CD4-positive, alpha-beta T cell treated with Interleukin-21 for 1 hour (primary cell): ENCODE measurements around the gene LBX2.

Experiments used
- DNase-seq: peaks from one replicate; pipeline ENCODE4 v3.0.0-alpha.2; 2020

The LBX2 gene, protein sequence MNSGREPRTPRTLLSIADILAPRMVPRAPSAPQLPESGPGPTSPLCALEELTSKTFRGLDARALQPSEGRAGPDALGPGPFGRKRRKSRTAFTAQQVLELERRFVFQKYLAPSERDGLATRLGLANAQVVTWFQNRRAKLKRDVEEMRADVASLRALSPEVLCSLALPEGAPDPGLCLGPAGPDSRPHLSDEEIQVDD

DNA sequence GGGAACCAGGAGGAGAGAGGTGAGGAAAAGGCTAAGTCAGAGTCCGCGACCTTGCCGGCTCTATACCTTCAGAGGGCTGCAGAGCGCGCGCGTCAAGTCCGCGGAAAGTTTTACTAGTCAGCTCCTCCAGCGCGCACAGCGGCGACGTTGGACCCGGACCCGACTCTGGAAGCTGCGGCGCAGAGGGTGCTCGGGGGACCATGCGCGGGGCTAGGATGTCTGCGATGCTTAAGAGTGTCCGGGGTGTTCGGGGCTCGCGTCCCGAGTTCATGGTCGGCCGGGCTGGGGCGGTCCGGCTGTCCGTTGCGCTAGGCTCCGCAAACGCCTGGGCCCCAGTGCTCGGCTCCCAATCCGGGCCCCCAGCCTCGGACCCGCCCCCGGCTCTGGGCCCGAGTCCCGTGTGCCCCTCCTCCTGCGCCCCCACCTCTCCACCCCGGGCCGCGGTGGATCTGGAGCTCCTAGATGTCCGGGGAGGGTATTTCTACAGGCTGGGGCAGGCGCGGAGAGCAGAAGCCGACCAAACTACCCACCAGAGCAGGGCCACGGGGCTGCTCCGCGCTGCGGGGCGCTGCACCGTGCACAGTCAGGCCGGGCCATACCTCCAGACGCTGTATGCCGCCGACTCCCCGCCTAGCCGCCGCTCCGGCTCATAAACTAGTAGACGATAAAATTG lies at the start of gene LBX2:
LBX2 (minus strand) TSS at position 337 of the 673 bp plus-strand sequence; CDS start at position 271, 66 bp downstream.
- no peak for DNase-seq

DNA sequence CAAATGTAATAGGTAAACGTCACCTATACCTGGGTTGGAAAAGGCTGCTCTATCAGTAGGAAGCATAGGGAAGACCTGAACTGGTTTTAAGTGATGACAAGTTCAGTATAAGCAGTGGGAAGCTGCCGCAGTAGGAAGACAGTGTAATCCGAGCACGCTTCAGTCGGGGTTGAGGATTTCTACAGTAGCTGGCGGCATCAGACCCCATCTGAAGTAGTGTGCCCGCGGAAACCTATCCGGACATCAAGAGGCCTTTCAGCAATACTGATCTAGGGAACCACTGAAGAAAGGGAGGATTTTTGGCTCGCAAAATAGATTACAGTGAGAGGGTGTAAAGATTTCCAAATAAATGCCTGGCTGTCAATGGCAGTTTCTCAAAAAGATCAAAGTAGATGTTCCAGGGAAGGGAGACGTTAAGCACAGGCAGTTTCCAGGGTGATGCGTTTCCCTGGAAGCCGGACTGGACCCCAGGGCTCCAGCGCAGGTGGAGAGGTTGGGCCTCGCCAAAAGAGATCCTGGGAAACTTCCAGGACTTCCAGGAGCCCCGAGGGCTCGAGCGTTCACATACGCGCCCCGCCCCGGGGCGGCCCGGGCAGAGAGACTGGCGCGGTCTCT lies 49.0 kb upstream of the LBX2 start:
- DNase-seq = no peak

DNA sequence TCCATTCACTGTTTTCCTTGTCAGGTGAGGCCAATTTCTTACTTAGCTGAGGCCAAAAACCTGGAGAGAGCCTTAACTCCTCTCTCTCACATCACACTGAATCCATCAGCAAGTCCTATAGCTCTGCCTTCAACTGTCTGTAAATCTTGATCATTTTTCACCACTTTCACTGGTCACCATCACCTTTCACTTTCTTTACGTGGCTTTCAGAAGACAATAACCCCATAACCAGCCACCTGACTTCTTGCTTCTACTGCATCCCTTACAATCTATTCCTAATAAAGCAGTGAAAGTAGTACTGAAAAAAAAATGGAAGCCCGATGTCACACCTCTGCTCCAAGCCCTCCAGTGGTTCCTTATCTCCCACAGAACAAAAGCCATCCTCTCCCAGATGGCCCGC lies 46.6 kb upstream of the LBX2 start:
- DNase-seq = no peak

DNA sequence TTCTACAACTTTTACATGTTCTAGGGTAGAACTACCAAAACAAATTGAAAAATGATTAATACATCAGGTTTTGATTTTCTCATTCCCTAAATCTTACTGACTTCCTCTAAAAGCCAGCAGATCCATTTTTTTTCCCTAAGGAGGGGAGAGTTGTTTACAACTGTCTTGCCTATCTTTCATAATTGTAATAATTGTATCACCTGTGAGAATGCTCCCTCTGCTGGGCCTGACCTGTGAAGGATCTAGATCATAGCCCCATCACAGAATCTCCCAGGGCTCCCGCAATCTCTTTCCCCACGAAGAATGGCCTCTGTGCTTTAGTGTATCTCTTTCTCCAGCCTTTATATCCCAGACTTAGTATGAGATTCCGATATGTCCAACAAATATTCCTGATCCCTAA lies 45.2 kb upstream of the LBX2 start:
- peak; percentile 31 for DNase-seq

DNA sequence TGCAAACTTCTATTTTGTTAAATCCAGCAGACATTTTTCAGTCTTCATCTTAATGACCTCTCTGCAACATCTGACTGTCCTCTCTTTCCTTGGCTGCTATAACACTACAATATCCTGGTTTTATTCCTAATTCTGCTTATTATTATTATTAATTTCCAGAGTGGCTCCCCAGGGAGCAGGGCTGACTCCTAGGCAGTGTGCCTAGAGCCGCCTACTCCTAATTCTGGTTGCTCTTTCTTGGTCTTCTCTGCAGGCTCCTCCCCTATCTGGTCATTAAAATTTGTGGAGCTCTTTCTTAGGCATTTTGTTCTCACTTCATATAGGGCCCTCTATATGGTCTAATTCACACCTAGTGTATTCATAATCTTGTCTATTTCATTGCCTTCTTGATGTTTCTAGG lies 43.6 kb upstream of the LBX2 start:
- DNase-seq = no peak

DNA sequence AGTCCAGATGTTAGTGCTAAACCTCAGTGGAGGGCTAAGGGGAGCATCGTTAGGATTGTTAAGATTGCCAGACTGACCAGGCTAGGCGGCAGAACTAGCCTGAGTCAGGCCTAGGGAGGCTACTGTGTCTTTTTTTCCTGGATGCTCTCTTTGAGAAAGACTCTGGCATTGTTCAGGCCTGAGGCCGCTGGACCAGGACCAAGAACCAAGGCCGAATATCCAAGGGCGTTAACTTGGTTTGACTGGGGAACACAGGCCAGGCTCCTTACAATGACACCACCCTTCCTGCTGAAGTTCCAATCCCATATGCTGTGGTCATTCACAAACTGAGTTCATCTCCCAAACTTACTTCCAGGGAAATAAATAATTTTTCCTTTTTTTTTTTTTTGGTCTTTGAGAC lies 40.9 kb upstream of the LBX2 start:
- DNase-seq = no peak

DNA sequence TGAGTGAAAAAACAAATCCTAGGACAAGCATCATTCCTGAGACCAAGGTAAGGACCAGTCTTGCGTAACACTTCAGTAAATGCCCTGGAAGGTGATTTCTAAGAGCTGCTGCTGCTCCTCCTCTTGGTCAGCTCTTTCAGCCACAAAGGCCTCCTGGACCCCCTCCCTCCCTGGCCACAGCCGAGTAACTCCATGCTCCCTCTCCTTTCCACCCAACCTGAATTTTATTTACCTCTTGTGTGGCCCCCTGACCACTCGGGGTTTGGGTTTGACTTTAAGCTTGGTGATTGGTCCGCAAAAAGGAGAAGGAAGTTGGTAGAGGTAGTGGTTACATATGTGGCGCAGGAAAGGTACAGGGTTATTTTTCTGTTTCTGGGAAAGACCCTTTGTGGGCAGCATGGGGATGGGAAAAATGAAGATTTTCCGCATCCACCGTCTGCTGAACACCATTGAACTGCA lies 39.5 kb upstream of the LBX2 start:
- no peak for DNase-seq

DNA sequence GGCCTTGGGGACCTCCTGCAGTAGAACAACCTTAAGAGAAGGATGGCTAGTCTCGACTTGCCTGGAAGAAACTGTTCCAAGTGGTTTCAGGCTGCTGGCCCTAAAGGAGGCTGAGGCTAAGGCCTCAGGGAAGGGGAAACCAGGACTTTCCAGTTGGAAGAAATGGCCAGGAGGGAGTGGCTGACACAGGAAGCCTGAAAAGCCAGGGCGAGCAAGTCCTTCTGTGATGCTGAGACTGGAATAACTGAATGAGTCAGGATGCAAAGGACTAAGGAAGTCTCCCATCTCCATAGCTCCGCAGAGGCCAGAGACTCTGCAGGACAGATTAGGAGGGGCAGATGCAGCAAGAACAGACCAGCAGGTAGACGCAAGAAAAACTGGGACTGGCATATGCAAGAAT lies 37.7 kb upstream of the LBX2 start:
- no peak for DNase-seq

DNA sequence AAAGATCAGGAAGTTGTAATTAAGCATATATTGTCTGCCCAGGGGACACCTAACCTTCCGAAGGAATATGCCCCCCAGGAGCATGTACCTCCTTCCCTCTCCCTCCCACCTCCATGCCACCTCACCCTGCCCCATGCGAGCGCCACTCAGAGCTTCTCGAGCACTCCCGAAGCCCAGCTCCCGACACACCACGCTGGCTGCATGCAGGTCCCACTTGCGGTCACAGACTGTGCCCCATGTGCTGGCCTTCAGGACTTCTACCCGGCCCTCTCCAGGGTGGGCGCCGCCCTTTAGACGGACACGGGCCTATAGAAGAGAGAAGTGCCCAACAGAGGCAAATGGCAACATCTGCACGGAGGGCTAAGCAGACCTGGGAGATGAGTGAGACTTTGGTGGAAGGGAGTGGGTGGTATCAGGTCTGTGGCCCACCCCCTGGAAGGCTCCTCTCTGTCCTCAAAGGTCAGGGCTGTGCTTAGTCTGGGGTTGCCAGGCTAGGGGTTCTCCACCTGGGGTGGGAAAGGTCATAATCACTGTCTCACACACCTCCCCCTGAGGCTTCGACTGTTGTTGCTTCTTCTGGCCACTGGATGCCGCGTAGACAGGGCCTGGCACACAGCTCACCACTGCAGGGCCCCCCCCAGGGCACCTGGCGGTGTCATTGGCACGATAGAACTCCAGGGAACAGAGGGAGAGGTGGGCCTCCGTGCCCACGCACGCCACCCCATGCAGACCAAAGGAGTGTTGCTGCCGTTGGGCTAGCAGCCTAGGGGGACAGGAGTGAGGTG lies 37.0 kb upstream of the LBX2 start:
- DNase-seq = no peak

DNA sequence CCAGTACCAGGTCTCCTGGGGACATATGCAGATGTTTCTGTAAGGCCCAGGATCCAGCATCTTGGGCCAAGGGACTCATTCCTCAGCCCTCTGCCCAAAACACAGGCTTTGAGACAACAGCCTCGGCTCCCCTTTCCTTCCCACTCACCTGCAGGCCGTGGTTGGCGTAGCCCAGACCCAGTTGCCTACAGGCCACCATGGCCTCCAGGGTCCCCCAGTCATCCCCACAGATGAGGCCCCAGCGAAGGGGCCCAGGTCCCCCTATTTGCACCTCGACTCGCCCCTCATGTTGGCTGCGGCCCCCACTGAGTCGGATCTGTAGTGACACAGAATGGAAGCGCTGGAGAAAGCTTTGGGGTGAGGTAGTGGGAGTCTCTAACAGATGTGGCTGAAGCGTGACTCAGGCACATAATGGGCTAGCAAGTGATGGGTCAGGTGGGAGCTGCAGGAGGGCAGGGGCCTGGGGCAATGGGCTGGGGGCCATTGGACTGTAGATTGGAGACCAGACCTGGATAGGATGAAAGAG lies 36.1 kb upstream of the LBX2 start:
- DNase-seq = no peak

DNA sequence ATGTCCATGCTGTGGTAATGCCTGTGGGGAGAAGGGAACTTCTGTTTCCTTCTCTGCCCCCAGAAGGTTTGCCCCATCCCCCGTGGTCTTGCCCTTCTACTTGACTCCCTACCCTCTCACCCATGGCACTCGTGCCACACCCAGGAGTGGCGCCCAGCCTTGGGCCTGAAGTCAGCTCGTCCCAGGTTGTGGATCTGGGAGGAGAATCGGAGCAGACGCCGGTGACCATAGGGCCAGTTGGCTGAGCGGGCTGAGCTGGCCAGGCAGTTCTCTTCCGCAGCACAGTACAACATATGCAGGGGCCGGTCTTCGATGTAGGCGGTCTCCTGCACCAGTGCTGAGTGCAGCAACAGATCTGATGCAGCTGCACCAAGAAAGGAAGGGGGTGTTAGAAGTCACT lies 35.0 kb upstream of the LBX2 start:
- DNase-seq = no peak

DNA sequence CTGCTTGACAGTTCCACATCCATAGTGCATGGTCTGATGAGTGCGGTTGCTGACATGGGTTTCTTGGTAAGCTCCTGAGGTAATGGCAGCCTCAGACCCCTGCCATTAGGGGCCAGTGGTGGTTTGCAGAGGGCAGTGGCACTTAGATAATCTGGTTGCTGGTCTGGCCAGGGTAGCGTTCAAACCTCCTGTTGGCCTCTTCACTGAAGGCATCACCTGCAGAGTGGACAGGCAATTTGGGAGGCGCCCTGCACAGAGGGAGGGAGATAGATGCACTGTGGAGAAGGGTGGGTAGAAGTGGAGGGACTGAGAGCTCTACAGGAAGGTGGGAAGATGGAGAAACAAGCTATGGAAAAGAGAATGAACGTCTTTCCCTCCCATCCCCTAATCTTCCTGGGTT lies 34.1 kb upstream of the LBX2 start:
- DNase-seq = no peak

DNA sequence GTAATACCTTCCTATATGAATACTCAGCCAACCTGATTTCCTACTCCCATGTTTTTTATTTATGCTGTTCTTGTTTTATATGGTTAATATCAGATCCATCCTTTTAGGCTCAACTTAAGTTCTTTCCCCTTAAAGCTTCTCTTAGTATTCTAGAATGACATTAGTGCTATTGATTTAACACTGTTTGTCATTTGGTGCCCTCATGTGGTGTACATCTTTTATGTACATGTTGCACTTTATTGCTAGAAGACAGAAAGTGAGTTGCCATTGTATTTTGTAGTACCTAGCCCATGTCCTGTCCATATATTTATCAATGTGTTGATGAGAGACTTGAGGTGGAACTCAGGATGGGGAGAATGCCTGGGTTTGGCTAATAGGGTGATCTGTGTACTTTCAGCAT lies 32.8 kb upstream of the LBX2 start:
- peak; percentile 67 for DNase-seq

DNA sequence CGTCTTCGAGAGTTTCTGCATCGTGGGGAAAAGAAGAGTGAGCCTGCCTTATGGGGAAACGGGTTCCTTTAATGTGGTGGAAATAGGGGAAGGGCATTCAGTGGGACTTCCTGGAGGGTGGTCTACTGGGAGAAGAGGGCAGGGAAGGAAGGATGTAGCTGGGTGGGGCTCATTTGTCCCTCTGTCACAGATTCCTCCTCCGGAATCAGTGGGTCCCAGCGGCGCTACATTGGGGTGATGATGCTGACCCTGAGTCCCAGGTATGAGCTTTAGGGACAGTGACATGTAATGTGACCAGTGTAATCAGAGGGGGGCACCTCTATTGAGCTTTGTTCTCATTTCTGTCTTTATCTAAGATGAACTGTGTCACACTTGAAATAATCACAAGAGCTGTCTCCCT lies 32.3 kb upstream of the LBX2 start:
- no peak for DNase-seq

DNA sequence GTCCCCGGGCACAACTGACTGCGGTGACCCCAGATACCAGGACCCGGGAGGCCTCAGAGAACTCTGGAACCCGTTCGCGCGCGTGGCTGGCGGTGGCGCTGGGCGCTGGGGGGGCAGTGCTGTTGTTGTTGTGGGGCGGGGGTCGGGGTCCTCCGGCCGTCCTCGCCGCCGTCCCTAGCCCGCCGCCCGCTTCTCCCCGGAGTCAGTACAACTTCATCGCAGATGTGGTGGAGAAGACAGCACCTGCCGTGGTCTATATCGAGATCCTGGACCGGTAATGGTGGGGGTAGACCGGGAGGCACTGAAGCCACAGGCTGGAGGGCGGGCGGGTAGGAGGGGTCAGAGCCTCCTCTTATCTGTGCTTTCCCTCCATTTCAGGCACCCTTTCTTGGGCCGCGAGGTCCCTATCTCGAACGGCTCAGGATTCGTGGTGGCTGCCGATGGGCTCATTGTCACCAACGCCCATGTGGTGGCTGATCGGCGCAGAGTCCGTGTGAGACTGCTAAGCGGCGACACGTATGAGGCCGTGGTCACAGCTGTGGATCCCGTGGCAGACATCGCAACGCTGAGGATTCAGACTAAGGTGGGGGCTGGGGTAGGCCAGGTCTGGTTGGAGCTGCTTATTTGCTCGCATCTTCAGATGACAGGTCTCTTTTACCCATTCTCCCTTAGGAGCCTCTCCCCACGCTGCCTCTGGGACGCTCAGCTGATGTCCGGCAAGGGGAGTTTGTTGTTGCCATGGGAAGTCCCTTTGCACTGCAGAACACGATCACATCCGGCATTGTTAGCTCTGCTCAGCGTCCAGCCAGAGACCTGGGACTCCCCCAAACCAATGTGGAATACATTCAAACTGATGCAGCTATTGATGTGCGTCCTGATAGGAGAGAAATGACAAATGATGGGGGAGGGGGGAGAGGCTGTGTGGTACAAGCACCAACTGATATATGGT lies 31.1 kb upstream of the LBX2 start:
- peak; percentile 68 for DNase-seq

DNA sequence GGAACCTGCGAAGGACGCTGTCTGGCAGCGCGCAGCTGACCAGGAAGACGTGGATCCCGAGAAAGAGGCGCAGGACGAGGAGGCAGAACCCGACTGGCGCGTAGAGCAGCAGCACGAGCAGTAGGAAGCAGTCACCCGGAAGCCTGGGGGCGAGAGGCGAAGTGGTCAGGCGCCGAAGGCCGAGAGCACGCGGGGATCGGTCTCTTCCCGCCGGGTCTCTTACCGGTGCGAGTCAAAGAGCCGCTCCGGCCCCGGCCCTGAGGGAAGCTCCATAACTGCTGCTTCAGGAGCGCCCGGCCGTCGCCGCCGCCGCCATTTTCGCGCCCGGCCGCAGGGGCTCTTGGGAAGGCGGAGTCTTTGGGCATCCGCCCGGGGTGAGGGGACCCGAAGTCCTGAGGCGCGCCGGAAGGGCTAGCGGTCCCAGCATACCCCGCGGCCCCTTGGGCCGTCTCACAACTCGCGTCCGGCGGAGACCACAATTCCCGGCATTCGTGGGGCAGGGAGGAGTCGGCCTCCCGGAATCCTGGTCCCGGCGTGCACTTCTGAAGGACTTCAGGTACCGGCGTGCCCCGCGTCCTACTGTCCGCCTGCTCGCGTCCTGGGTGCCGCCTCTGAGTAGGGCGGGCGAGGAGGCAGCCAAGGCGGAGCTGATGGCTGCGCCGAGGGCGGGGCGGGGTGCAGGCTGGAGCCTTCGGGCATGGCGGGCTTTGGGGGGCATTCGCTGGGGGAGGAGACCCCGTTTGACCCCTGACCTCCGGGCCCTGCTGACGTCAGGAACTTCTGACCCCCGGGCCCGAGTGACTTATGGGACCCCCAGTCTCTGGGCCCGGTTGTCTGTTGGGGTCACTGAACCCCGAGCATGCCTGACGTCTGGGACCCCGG lies 30.2 kb upstream of the LBX2 start, which contains the start of the genes AUP1 and HTRA2:
AUP1 (minus strand) TSS at position 350 of the 882 bp plus-strand sequence; CDS start at position 273, 77 bp downstream.
HTRA2 (plus strand) TSS at position 577 of the 882 bp plus-strand sequence; CDS start at position 651, 74 bp downstream.
- peak; percentile 91 for DNase-seq

DNA sequence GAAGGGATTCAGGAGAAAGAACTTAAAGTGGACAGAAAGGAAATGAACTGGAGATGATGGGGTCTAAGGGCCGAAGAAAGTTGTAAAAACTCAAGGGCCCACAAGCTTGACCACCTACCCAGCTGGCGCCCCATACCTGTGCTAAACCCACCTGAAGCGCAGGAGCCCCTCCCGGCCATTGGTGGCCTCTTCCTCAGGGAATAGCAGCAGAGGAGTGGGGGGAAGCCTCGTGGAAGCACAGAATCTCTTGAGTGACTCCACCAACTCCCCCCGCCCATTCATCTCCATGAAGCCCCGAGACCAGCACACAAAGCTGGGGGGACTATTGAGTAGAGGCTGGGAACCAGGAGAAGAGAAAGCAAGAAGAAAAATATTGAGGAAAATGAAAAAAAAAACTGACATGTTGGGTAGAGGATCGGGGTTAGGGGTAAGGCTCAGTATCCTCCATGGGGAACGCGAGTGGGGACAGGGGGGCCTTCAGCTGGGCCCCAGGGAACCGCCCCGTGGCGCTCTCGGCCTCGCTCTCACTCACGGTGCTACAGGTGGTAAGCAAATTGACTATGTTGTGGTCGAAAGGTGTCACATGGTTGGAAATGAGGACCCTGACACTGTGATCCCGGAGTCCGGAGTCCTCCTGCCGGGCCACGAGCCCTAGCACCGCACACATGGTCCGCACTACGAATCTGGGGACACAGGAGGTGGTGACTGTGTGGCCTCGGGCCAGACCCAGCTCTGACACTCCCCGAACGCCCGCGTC lies 29.4 kb upstream of the LBX2 start:
- DNase-seq = no peak

DNA sequence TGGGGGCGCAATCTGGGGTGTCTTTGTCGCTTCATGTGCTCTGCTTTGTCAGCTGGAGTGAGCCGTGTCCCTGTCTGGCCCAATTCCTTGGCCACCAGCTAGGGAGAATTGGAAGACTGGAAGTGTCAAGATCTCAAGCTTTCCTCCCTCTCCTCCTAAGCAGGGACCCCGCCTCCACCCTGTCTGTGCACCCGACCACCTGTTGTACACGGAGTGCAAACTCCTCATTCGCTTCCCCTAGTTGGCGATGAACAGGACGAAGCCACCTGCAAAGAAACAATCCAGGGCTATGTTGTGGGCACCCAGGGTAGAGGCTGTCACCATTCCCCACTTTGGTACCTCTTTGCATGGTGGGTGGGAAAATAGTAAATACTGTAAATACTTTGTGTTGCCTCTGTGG lies 28.3 kb upstream of the LBX2 start:
- no peak for DNase-seq

DNA sequence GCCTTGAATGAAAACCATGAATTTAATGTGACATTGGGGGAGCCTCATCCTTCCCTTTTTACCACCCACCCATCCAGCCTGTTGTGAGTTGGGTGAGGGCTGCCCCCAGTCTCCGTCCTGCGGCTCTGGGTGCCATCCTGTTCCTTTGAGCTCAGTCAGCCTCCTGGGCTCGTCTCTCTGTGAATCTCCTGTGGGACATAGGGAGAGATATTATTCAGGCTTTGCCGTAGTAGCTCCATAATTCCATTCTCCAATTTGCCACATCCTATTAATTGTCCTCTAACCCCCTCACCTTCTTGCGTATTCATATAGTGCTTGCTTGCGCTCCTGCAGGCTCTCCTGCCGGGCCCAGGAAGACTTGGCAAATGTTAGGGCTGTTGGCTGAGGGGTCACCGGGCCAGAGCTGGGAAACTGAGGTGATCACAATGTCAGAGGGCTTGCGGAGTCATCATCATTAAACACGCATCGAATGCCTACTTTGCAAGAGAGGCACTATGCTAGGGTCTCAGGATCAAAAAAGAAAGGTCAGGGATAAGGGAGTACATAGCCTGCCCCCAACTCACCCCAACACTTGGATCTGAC lies 27.3 kb upstream of the LBX2 start:
- no peak for DNase-seq
